Measurements from ENCODE around the gene LINGO3.
"Not testable (repeated sequence)": the region's sequence is repeated elsewhere in the genome, so short reads cannot be mapped to it uniquely, and the experiment has no call there.

The LINGO3 gene

DNA sequence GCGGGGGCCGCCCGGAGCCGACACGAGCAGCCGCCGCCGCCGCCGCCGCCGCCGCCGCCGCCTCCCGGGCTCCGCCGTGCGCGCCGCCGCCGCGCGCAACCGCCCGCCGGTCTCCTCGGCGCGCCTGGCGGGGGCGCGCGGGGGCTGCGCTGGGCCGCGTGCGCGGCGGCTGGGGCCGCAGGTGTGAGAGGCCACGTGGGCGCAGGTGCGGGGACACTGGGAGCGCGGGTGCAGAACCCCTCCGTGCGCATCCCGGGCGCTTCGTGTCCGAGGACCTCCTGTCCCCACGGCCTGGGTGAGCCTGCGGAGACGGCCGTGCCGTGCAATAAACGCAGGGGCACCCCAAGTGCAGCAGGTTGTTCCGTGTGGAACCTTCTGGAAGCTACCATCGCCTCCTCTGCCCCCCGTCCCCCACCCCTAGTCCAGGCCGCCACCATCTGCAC is at the start of gene LINGO3:
LINGO3 (minus strand) TSS at position 41 of the 443 bp plus-strand sequence. CDS start 16,378 bp downstream, outside the sequence.
- no peak for DNase-seq (ENCODE audit: low read depth)

DNA sequence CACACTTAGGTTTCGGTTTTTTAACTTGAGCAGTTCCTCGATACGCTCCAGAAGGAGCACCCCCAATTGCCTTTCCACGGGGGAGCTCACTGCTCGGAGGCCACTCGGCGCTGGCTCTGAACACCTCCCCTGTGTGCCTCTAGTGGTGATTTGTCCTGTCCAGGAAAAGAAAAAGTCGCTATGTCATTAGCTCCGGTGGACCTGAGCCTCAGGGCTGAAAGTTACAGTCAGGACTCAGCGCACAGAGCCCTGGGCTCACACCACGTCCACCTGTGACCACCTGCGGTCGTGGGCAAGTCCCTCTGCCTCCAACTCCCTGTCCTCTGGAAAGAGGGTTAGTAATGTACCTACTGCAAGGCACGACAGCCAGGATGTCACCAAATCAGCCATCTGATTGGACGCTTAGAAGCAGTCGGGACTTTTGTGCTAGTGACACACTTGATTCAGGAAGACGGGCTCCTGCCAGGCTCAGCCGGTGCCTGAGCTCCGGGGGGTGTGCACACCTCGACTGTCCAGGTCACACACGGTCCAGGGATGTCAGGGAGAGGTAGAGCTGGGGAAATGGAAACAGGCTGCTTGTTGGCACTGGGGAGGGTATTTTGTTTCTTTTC is 48.2 kb upstream of the LINGO3 start:
- DNase-seq (ENCODE audit: low read depth) = no peak

DNA sequence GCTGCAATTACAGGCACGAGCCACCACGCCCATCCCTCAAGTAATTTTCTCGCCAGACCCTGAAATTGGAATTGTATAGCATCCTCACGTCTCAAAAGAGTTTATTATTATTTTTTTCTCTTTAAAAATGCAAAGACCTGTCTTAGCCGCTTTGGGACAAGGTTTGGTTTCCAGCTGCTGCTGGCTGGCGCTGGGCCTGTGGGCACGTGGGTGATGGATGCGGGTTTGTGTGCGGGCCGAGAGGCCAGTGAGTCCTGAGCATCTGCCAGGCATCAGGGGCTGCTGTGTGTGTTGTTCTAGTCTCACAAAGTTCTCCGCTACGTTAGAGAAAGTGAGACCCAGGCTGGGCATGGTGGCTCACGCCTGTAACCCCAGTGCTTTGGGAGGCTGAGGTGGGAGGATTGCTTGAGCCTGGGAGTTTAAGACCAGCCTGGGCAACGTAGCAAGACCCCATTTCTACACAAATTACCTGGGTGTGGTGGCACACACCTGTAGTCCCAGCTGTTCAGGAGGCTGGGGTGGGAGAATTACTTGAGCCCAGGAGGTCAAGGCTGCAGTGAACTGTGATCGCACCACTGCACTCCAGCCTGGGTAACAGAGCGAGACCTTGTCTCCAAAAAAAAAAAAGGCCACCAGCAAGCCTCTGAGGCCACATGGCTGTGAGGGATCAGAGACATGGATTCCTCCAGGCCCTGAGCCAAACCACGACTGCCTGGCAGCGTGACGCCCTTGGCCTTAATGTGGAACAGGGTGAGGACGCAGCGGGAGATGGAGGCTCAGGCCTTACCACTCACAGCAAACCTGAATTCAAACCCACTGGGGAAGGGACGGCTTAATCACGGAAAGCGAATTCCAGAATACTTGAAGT is 47.4 kb upstream of the LINGO3 start:
- DNase-seq (ENCODE audit: low read depth) = no peak

DNA sequence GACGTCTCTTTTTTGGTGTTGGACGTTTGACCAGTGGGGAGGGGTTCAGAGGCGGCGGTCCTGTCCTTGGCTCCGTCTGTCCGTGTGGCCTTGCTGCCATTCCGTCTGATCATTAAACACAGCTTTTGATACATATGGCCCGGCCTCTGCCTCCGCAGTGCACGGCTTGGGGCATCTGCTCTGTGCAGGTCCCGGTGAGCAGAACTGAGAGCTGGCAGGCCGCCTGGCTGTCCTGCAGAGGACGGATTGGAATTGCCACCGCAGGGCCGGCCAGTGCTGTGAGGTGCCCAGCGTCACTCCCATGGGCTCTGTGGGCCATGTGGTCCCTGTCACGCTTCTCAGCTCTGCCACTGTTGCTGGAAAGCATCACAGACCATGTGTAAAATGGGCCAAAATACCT is 46.7 kb upstream of the LINGO3 start:
- no peak for DNase-seq (ENCODE audit: low read depth)

DNA sequence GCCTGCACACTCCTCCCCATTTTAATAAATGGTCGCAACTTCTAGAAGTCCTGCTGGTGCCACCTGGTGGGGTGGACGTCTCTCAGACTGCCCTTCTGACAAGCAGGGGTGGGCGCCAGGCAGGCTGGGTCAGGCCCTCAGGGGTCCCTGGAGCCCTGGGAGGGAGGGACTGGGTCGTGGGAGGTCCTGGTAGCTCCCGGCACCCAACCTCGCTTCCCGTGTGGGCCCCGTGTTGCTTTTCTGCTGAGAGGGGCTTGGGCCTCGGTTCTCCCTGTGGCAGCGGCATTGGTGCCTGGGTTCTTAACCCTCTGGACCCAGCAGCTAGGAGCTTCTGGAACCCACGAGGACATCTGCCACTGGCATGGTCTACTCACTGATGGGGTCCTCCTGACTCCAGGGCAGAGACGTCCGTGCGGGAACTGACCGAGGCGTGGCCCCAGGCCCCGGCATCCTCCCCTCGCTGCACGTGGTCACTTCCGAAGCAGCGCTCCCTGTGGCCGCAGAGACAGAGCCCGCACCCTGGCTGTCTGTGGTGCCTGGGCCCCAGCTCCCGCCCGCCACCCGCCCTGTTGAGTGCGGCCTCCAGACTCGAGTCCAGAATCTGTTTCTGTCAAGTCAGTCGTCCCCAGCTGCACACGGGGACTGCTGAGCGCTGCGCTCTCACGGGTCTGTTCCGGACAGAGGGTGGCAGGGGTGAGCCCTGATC is 46.1 kb upstream of the LINGO3 start:
- DNase-seq (ENCODE audit: low read depth) = no peak

- no peak for DNase-seq (ENCODE audit: low read depth)
These were observed 45.4 kb upstream of the LINGO3 start for GRCh38 chr19:2353159-2353886.

DNA sequence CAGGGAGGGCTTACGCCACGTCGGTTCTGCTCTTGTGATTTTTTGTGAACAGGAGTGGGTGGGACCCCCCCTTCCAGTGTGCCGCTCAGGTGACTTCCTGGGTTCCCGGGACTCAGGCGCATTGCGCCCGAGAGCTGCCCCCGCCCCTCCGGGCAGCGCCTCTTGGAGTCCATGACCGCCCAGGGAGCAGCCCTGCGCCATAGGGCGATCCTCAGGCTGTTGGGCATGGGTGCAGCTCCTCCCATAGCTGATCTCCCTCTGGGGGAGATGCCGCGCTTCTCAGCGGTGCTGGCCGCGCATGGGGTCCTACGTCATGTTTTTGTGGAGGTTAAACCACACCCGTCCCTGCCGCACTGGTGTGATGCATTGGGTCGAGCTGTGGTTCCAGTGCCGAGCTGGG is 44.2 kb upstream of the LINGO3 start:
- no peak for DNase-seq (ENCODE audit: low read depth)

DNA sequence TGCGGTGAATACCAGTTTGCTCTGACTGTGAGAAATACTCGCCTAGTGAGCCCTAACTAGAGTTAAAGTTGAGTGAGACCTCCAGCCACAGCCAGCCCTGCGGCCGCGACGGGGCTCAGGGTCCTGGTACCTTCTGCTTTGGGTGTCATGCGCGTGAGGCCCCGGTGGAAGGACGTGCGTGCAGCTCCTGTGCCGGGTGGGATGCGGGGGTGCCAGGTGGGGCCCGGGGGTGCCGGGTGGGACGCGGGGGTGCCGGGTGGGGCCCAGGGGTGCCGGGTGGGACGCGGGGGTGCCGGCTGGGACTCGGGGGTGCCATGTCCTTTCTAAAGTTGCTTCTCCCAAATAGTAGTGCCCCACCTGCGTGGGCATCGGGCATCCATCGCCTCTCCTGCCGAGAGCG is 43.6 kb upstream of the LINGO3 start:
- DNase-seq (ENCODE audit: low read depth) = no peak

DNA sequence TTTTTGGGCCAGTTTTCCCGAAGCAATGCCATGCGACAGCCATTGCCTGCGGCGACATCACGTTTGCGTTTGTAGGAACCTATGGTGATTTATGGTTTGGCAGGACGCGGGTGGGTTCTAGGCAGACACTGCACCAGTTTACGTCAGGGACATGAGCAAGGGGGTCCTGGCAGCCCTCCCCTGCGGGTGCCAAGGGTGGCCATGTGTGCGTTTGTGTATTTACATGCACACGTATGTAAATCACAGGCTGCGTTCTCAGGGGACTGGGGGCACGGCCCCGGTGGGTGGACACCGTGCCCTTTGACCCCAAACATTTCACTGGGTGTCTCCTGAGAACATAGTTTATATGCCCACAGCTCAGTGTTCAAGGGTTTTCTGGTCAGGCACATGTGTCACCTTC is 42.7 kb upstream of the LINGO3 start:
- no peak for DNase-seq (ENCODE audit: low read depth)

DNA sequence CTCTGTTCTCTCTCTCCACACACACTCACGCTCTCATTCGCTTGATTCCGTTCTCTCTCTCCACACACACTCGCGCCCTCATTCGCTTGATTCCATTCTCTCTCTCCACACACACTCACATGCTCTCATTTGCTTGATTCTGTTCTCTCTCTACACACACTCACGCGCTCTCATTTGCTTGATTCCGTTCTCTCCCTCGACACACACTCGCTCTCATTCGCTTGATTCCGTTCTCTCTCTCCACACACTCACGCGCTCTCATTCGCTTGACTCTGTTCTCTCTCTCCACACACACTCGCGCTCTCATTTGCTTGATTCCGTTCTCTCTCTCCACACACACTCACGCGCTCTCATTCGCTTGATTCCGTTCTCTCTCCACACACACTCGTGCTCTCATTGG is 41.9 kb upstream of the LINGO3 start:
- DNase-seq (ENCODE audit: low read depth) = not testable (repeated sequence)

DNA sequence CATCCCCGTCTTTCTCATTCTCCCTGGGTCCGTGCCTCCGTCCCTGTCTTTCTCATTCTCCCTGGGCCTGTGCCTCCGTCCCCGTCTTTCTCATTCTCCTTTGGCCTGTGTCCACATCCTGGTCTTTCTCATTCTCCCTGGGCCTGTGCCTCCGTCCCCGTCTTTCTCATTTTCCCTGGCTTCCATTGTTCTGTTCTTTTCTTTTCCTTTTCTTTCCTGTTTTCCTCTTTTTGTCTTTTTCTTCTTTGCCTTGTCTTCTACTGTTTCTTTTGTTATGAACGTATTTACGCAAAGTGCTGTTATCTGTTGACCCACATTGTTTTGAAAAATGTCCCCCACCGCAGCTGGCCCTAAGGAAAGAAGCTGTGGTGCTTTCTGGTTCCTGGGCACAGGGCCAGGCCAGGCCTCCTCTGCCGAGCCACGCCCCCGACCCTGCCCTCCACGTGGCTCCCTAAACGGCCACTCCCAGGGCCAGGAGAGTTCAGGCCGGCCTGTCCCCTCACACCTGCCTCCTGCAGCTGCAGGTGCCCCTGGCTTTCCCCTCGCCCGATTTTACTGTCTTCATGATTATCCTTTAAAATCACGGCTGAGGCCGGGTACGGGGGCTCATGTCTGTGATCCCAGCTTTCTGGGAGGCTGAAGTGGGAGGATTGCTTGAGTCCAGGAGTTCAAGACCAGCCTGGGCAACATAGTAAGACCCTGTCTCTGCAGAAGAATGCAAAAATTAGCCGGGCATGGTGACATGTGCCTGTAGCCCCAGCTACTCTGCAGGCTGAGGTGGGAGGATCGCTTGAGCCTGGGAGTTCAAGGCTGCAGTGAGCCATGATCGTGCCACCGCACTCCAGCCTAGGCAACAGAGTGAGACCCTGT is 38.1 kb upstream of the LINGO3 start:
- DNase-seq (ENCODE audit: low read depth) = no peak

GRCh38 chr19:2345076-2345475 is 37.1 kb upstream of the LINGO3 start:
- DNase-seq (ENCODE audit: low read depth) = no peak

DNA sequence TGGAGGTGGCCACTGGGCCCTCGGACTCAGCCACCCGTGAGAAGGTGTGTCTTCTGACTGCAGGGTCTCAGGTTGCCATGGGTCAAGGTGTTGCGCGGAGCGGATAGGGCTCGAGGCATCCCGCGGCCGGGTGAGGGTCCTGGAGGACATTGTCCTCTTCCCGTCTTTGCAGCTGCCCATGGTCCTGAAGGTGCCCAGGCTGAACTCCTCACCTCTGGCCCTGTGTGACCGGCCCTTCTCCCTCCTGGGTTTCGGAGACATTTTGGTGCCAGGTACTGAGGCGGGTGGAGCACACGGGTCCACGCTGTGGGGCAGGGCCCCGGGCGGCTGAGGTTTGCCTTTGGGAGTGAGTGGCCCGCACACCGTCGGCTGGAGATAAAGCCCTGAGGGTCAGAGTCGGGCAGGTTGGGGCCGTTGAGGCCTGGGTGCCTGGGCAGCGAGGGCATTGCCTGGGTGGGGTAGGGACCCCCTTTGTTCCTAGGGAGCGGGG is 36.5 kb upstream of the LINGO3 start:
- DNase-seq (ENCODE audit: low read depth) = no peak

- no peak for DNase-seq (ENCODE audit: low read depth)
These were observed 35.5 kb upstream of the LINGO3 start for GRCh38 chr19:2343289-2343982.

GRCh38 chr19:2342656-2343288 is 34.8 kb upstream of the LINGO3 start:
- DNase-seq (ENCODE audit: low read depth) = no peak

GRCh38 chr19:2341982-2342381 is 34.0 kb upstream of the LINGO3 start:
- no peak for DNase-seq (ENCODE audit: low read depth)

GRCh38 chr19:2341244-2341751 is 33.3 kb upstream of the LINGO3 start:
- DNase-seq (ENCODE audit: low read depth) = no peak

DNA sequence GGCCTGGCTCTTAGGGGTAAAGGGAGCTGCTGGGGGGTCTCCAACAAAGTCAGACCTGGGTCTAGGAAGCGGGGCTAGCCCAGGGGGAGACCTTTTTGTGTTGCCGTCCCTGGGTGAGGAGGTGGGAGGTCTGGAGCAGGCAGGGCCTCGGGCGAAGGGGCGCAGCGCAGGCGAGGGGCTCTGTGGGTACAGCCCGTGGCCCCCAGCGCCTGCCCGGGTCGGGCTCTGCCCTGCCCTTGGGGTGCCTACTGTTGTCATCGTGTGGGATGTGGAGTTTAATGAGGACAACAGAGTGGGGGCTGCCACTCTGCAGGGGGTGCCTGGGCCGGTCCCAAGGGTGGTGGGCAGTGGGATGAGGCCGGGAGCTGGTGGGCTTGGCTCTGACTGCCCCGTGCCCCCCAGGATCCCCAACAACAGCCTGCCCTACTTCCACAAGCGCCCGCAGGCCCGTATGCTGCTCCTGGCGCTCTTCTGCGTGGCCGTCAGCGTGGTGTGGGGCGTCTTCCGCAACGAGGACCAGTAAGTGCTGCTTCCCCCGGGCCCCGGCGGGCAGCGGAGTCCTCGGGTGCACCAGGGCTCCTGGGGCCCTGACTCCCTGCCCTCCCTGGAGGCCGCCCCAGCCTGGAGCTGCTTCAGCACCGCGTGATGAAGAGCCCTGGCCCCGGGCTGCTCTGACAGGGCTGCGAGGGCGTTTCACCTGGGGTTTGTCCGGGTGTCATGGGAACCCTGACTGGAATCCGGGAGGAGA is 32.7 kb upstream of the LINGO3 start:
- no peak for DNase-seq (ENCODE audit: low read depth)
